COLO668 (cell line): ENCODE measurements around the gene AP1S2.

ENCODE experiments used
- DNase-seq: peaks from one replicate; lab custom pipeline; 2025; ENCODE audit not compliant: unreplicated experiment; lab: John Stamatoyannopoulos, UW

The AP1S2 gene

DNA sequence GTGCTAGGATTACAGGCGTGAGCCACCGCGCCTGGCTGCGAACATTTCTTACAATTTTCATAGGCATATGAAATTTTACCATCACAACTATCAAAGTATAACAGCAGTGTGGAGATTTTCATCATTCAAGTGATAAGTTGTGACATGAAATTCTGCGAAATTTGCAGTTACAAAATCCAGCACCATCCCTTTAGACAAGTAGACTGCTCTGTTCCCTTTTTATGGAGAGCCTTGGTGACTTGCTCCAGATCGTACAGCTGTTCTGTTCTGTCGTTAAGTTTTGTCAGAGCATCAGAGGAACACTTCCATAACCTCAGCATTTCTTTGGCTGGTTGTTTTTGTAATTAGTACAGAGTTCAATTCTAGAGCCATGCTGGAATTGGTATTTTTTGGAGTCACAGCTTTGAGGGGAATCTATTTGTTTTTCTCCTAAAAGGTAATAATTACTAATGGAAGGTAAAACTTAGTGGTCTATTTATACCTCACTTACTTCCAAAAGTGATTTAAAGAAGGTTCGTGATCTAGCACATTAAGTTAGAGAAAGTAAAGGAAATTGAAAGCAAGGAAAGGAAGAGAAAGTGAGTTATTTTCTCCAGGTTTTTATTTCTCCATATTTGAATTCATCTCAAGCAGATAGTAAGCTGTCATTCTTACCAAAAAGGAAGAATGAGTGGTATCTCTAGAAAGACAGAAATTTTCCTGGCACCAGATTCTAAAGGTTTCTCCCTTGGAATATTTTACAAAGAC lies 42.2 kb downstream of the AP1S2 start:
- no peak for DNase-seq

DNA sequence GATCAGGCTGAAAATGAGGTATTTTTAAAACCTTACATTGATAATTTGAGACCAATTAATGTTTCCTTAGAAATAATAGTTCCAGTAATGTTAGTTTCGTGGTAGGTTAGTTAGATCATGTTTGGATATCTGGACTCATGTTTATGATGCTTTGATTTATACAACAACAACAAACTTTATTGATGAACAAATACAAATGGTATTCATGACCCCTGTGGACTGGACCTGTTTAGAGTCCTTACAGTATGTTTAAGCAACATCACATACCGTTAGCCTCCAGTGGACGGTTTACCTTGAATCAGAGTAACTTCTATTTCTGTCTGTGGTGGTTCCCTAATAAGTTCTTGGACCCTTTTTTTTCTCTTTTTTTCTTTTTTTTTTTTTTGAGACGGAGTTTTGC lies 46.4 kb downstream of the AP1S2 start:
- DNase-seq: no peak

DNA sequence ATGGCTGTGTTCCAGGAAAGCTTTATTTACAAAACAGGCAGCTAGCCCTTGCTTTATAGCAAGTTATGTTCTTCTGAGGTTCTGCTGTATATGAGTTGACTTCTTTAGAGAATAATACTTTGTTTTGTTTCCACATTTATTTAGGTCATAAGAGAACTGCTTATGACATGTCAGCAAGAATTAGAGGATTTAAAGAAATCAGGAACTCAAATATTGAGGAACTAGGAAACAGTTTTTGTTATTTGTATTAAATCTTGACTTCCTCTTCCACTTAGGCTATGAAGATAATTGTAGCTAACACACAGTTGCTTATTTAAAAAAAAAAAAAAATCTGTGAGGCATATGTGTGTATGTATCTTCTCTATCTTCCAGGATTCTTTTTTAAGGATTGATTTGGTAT lies 50.0 kb downstream of the AP1S2 start:
- DNase-seq: no peak

DNA sequence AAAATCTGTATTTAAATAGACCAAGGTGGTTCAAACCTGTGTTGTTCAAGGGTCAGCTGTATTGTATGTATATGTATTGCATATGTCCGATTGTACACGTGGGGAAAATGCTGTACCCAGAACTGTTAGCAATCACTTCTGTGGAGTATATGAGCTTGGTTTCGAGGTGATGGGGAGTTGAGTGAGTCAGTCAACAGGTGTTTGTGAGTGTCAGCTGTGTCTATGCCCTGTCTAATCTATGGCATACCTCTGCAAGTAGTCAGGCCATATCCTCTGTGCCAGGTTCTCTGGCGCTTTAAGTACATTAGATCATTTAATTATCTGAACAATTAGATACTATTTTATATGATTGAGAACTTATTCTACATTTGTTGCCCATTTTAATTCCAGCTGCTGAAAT lies 56.9 kb downstream of the AP1S2 start:
- no peak for DNase-seq

DNA sequence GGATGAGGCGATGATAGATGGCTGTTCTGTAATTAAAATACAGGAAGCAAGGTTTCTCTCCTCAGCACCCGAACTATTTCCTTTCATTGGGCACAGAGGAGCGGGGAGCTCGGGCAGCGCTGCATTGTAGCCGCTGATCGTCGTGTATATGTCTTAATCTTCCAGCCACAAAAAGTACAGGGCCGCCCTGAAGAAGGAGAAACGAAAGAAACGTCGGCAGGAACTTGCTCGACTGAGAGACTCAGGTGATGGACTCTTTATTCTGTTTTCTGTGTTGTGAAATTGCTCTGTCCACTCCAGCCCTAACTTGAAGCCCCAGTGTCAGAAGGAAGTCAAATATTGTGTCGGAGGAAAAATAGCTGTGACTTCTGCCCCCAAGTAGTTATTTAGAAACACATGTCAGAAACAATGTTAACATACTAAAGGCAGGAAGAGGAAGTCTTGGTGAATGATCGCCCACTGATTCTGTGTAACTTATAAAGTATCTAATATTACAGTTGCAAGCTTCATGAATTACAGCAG lies 63.8 kb downstream of the AP1S2 start:
- DNase-seq: no peak

DNA sequence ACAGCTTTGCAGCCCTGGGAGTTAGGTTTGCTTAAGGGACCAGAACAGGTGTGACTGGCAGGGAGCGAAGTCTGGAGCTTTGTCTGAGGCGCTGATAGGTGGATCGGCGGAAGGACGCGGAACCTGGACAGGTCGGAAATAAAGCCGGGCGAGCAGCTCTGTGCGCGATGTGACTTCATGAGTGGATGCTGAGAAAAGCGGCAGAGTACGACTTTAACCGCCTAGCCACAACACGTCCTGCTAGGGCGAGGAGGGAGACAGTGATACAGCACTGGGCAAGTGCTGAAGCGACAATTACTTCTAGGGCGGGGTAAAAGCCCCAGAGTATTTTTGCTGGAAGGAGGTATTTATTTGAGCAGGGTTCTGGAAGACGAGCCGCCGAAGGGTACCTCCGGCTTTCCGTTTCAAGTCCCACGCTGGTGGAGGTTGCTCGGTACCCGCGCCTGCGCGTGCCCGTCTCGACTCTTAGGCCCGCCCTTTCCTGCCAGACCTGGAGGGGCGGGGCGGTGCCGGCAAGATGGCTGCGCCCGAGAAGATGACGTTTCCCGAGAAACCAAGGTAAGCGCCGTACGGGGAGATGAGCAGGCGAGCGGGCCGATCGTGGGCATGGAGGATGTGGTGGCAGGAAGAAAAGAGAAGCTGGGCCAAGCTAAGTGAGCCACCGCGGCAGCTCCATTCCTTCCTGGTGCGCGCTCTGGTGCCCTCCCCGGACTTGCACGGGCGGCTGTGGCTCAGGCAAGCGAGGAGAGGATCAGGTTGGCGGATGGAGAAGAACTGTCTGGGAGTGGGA lies 64.4 kb downstream of the AP1S2 start, which contains the start of gene ZRSR2:
ZRSR2 (plus strand) TSS at position 506 of the 790 bp plus-strand sequence; CDS start at position 518, 12 bp downstream.
- DNase-seq: peak; percentile 90

DNA sequence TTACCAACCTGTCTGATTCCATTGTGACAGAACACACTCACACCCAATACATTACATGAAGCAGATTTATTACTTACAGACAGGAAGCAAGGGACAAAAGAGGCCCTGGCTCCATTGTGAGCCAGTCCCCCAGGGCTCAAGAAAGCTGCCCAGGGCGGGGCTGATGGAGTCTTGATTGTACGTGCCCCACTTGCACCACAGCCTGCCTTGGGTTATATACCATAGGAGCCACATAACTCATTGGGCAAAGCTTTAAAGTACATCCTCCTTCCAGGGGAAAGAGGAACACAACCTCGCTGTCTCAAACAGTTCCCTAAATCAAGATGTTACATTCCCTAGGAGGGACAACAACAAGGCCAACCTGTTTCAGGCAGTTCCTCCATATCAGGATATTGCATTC lies 67.7 kb downstream of the AP1S2 start:
- DNase-seq: no peak

DNA sequence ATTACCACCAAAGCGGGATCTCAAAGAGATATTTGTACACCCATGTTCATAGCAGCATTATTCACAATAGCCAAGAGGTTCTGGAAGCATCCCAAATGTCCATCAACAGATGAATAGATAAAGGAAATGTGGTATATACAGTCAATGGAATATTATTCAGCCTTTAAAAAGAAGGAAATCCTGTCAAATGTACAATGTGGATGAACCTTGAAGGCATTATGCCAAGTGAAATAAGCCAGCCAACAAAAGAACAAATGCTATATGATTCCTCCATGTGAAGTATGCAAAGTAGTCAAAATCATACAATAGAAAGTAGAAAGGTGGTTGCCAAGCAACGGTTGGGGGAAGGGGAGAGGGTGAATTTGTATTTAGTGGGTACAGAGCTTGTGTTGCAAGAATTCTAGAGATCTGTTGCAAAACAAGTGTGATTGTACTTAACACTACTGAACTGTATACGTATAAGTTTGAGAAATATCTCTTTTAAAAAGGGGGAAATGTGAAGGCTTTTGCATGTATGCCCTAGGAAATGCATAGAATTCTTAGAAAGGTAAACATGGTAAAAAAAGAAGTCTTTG lies 69.3 kb downstream of the AP1S2 start:
- no peak for DNase-seq

DNA sequence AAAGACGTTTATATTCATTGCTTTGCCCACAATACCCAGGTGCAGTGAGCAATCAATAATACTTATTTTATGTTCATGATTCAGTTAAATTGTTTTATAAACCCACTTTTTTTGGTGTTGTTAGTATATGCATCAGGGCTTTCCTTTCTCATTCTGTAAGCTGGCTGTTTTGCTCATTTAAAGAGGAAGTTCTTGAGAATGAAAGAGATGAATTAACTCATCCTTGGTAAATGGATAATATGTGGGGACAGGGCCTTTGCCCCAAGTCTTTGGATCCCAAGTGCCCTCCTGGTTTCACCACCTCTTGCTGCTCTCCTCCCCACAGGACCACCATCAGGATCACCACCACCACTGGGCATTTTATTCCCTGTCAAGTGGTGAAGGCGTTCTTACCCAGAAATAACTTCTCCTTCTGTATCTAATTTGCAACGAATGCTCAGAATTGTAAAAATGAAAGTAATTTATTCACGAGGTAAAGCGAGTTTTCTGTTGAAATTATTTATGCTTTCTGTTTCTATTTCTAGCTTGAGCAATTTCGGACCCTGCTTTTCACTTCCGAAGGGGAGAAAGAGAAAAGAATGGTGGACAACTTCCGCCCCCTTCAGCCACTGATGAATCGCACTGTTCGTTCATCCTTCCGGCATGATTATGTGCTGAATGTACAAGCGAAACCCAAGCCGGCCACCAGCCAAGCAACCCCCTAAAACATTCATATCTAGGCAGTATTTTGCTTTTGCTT lies 72.5 kb downstream of the AP1S2 start:
- no peak for DNase-seq
